Activated CD4-positive, CD25-positive, alpha-beta regulatory T cell treated with anti-CD3 and anti-CD28 coated beads, Interleukin-2, amount 50 U/mL, for 72 hours (primary cell): ENCODE data around the gene YAF2.
"Not testable (repeated sequence)": the region's sequence is repeated elsewhere in the genome, so short reads cannot be mapped to it uniquely, and the experiment has no call there.

Source experiments
- DNase-seq: peaks from one replicate; pipeline ENCODE4 v3.0.0; 2021

YAF2 gene

DNA sequence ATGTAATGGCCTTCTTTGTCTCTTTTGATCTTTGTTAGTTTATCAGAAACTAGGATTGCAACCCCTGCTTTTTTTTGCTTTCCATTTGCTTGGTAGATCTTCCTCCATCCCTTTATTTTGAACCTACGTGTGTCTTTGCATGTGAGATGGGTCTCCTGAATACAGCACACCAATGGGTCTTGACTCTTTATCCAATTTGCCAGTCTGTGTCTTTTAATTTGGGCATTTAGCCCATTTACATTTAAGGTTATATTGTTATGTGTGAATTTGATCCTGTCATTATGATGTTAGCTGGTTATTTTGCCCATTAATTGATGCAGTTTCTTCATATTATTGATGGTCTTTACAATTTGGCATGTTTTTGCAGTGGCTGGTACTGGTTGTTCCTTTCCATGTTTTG lies 14.6 kb upstream of the YAF2 start:
- not testable (repeated sequence) for DNase-seq

DNA sequence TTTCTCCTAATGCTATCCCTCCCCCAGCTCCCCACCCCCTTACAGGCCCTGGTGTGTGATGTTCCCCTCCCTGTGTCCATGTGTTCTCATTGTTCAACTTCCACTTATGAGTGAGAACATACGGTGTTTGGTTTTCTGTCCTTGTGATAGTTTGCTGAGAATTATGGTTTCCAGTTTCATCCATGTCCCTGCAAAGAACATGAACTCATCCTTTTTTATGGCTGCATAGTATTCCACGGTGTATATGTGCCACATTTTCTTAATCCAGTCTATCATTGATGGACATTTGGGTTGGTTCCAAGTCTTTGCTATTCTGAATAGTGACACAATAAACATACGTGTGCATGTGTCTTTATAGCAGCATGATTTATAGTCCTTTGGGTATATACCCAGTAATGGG lies 11.0 kb upstream of the YAF2 start:
- DNase-seq, result not testable (repeated sequence)

DNA sequence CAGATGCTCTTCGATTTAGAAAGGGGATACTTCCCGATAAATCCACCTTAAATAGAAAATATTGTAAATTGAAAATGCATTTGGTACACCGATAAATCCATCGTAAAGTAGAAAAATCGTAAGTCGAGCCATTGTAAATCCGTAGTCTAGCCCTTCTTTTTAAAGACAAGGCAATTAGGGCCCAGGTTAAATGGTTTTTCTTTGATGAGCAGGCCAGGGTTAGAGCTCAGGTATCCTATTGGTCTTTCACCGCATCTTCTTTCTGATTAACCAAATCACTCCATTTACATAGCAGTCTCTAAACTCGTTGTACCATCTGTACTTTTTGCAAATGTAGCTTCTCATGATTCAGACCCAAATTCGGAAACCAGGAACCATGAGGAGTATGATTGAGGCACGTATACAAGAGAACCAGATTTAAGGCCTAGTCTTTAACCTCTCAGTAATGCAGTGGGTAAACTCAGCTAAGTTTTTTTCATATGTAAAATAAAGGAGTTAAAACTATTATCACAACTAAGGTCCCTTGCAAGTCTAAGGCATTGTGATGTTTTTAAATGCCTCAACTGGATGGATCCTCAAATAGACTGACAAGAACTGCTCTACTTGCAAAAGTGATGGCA lies 2.2 kb upstream of the YAF2 start:
- DNase-seq, result no peak

DNA sequence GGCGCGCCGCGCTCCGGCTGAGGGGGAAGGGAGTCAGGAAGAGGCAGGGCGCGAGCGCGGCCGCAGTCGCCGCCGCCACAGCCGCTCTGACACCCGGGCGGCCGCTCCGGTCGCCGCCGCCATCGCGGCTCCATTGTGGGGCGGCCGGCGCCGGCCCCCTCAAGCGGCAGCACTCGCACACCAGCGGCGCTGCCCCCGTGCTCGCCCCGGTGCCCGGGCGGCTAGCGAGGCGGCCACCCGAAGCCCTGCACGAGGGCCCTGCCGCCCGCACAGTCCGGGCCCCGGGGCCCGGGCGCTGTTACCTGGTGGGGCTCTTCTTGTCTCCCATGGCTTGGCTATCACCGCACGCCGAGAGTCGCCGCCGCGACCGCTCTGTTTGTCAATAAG lies 202 bp downstream of the YAF2 start:
- no peak for DNase-seq

DNA sequence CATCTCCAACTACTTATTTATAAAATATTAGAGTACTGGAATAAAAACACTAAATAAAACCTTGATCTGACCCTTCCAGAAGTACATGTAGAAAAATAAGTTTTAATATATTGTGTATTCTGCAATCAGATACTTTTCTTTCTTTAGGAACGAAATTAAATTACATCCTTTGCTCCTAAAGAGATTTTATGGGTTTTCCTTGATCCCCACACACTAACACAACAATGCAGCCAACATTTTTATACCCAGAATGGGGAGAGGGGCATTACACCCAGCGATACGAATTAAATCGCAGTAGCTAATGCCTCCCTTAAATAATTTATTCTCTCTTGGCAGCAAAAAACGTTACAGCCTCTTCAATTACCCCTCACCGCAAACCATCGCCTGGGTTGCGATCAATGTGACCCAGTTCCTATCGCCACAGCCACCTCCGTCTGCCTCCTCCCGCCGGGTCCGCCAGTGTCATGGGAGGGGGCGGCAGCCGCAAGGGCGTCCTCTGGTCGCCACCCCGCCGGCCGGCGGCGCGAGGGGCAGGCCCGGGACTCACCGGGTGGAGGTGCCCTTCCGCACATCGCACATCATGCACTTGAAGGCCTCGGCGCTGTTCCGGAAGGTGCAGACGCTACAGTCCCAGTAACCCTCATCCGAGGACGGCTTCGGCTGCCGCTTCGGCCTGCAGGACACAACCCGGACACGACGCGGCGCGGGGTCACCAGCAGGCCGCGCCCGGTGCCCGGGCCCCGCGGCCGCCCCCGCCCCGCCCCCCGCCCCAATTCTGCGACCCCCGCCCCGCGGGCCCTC lies 796 bp downstream of the YAF2 start:
- peak; percentile 77 for DNase-seq

DNA sequence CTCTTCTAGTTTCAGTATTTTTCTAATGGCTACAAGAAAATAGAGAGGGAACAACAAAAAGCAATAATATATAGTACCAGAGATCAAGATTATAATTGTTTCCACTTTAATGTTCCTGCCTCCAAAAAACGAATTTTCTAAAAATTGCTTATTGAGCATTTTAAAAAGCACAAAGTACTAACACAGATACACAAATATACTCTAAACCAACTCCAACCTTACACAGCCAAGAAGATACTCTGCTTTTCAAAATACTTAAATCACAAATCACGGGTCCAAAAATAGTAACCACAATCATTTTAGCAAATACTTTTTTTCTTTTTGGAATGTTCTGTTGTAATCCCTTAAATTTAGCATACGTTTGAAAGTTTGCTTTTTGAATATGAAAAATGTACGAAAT lies 2.0 kb downstream of the YAF2 start:
- no peak for DNase-seq

DNA sequence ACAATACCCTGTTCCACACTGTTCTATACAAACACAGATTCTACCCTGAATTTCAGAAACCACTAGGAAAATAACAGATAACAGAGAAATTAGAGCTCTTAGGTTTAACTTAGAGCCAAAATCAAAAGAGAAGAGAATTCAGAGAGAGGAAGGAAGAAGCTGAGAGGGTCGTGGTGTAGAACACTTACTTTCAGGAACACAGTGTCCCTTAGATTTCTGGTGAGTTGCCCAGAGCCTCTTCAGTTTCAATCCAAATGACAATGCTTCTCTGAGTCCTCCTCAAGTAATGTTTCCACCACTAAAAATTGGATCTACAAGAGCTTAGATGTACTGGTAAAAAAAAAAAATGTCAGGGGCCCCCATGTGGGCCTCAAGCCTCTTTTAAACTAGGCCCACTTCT lies 2.6 kb downstream of the YAF2 start:
- DNase-seq, result no peak

DNA sequence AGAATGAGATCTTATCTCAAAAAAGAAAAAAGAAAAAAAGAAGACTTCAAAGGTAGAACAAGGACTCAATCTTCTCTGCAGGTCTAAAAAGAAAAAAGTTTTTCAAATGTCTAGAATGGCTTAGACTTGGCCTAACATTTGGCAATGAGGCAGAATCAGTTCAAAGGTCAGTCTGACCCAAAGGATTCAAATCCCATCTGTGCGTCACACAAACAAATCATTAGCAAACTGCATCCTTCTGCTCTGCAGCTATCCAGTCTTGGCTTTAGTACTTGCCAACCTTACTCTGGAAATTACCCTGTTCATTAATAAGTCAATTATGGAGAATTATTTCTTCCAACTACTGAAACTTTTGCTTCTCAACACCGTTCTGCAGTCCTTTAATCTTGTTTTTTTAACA lies 3.1 kb downstream of the YAF2 start:
- DNase-seq, result no peak

DNA sequence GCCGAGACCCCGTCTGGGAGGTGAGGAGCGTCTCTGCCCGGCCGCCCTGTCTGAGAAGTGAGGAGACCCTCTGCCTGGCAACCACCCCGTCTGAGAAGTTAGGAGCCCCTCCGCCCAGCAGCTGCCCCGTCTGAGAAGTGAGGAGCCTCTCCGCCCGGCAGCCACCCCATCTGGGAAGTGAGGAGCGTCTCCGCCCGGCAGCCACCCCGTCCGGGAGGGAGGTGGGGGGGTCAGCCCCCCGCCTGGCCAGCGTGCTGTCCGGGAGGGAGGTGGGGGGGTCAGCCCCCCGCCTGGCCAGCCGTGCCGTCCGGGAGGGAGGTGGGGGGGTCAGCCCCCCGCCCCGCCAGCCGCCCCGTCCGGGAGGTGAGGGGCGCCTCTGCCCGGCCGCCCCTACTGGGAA lies 10.5 kb downstream of the YAF2 start:
- DNase-seq, result not testable (repeated sequence)

DNA sequence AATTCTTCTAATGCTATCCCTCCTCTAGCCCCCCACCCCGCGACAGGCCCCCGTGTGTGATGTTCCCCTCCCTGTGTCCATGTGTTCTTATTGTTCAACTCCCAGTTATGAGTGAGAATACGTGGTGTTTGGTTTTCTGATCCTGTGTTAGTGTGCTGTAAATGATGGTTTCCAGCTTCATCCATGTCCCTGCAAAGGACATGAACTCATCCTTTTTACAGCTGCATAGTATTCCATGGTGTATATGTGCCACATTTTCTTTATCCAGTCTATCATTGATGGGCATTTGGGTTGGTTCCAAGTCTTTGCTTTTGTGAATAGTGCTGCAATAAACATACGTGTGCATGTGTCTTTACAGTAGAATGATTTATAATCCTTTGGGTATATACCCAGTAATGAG lies 13.5 kb downstream of the YAF2 start:
- DNase-seq, result not testable (repeated sequence)

DNA sequence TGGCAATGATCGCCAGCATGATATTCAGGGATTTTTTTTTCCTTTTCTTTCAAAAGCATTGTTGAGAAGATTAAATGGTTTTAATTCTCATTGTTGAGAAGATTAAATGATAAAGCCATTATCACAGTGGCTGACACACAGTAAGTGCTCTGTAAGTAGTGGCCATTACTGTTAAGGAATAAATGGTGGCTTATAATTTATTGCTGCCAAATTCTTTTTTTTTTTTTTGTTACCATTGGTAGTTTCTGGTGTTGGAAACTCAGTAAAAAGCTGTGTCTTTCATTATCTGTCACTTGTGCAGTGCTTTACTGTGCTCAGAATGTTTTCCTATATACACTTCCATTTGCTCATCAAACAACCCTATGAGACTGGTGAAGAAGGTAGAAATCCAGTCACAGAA lies 15.3 kb downstream of the YAF2 start:
- DNase-seq, result no peak

DNA sequence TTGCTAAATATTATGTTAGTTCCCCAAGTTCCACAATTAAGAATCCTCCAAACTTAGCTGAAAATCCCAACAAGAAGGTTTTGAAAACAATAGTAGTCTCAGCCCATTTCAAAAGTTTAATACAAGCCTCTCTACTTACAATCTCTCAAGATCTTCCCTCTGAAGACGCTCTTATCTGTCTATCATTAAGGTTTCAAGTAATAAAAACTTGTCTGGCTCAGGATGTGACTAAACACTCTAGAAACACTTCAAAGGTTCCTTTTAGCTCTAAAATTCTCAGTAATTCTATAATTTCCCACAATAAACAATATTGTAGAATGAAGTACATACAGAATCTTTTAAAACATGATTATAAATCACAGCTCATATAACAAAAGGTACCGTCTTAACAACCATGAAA lies 16.3 kb downstream of the YAF2 start:
- DNase-seq, result no peak

DNA sequence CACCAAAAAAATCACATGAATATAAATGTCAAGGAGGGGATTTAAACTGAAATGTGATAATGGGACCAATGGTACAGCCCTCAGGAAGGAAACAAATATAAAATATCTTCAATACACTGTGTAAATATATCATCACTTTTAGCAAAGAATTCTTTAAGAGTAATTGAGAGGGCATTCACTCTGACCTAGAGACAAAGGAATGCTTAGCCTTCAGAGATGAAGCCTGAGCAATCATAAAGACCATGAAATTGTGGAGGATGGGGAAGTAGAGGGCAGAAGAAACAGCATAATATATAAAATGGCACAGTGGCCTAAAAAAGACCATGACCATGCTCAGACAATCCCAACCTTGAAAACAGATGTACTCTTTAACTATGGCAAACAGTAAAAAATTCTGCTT lies 20.4 kb downstream of the YAF2 start:
- DNase-seq, result no peak

DNA sequence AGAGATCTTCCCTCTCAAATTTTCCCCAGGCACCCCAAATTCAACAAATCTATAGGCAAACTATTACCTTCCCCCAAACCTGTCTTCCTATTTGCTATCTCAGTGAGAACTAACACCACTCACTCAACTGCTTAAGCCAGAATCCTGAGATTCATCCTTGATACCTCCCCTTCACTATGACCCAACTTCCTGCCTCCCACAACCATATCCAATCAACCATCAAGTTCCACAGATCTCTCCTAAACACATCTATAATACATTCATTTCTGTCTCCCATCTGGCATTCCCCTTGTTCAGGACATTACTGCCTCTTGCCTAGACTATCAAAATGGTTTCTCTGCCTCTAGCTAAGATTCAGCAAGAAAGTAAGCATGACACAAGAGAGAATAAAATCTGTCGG lies 21.3 kb downstream of the YAF2 start:
- DNase-seq, result no peak

DNA sequence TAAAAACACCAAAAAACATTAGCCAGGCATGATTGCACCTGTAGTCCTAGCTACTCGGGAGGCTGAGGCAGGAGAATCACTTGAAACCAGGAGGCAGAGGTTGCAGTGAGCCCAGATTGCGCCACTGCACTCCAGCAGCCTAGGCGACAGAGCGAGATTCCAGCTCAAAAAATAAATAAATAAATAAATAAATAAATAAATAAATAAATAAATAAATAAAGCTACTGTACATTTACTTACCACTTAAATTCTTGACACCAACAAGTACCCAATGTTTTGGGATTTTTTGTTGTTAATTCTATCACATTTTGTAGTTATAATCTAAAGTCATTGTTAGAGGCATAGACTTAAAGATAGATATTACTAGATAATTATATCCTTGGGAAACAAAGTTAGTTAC lies 22.3 kb downstream of the YAF2 start:
- DNase-seq, result not testable (repeated sequence)

DNA sequence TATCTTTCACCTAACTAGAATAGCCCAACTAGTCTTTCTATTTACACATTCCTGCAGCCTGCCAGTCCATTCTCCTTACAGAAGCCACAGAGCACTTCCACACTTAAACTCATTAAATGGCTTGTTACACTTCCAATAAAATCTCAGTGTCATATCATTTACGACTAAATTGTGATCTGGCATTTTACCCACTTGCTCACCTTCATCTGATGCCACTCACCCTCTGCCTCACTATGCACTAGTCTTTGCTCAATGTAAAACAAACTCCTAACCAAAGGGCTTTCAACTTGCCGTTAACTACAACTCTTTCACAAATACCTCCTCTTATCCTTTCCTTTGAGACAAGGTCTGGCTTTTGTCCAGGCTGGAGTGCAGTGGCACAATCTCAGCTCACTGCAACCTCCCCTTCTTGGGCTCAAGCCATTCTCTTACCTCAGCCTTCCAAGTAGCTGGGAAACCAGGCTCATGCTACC lies 24.1 kb downstream of the YAF2 start:
- no peak for DNase-seq

DNA sequence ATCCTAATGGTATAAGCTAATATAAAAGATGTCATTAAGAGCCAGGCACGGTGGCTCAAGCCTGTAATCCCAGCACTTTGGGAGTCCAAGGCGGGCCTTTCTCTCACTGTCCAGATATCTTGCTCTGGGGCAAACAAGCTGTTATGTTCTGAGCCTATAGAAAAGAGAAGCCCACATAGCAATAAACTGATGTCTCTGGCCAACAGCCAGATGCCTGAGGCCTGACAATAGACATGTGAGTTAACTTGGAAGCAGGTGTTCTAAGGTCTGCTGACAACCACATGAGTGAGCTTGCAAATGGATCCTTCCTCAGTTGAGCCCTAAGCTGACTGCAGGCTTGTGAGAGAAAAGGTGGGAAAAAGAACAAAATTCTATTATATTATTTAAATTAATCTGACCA lies 25.0 kb downstream of the YAF2 start:
- DNase-seq, result no peak

DNA sequence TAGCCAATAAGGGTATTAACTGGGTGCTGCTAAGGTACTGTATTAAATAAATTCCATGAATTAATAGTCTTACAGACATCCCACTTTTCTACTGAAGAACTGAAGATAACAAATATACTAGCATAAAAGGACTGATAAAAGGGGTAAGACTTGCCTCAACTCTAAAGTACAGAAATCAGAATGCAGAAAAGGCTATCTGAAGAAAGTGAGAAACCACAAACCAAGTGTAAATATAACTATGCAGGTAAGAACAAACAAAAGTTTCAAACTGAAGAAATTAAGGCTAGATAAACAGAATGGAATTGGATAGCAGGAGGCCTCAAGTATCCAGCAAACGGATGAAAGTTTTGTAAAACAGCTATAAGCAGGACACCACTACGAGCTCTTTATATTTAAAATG lies 29.5 kb downstream of the YAF2 start:
- no peak for DNase-seq

DNA sequence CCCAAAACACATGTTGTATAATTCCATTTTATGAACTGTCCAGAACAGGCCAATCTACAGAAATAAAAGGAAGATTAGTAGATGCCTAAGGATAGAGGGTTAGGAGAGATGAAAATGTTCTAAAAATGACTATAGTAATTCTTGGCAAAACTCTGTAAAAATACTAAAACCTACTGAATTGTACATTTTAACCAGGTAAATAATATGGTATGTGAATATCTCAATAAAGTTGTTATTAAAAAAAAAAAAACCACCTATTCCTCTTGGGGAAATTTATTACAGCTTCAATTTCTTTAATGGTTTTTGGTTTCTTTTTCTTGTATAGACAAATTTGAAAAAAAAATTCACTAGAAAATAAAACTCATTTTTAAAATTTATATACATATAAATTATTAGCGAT lies 33.2 kb downstream of the YAF2 start:
- DNase-seq, result no peak

DNA sequence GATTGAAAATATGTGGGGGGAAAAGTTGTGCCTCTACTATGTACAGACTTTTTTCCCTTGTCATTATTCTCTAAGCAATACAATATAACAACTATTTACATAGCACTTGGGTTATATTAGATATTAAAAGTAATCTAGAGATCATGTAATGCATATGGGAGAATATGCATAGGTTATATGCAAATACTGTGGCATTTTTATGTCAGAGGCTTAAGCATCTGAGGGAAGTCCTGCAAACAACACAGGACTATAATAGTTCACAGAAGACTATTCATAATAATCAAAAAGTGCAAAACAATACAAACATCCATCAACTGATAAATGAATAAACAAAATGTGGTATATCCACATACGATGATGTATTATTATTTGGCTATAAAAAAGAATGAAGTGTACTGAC lies 33.7 kb downstream of the YAF2 start:
- no peak for DNase-seq

DNA sequence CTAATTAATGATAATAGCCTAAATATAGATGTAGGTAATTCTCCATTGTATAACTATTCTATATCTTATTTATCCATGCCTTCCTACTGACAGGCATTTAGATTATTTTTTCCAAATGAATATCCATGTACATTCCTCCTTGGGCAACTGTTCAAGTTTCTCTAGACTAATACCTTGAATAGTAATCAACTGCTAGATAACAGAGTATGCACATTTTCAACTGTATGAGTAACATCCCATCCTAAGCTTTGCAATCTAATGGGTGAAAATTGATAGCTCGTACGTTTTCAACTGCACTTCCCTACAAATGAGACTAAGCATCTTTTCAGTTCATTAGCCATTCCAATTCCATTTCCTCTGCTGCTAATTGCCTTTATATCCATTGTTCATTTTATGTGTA lies 37.0 kb downstream of the YAF2 start:
- no peak for DNase-seq

DNA sequence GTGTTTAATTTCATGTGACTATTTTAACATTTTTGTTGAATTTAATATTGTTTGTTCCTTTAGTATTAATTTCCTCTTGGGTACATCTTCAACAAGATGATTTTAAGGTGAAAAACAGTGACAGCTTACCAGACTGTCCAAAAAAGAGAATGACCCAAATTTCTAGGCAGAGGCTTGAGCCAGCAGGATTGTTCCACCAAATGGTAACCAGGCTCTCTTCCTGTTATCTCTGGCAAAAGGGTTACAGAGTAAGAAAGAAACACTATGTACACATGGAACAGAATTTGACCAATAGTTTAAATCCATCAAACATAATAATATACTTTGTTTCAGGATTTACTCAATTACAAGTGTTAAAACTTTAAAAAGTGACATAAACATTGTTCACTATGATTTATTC lies 39.0 kb downstream of the YAF2 start:
- no peak for DNase-seq

DNA sequence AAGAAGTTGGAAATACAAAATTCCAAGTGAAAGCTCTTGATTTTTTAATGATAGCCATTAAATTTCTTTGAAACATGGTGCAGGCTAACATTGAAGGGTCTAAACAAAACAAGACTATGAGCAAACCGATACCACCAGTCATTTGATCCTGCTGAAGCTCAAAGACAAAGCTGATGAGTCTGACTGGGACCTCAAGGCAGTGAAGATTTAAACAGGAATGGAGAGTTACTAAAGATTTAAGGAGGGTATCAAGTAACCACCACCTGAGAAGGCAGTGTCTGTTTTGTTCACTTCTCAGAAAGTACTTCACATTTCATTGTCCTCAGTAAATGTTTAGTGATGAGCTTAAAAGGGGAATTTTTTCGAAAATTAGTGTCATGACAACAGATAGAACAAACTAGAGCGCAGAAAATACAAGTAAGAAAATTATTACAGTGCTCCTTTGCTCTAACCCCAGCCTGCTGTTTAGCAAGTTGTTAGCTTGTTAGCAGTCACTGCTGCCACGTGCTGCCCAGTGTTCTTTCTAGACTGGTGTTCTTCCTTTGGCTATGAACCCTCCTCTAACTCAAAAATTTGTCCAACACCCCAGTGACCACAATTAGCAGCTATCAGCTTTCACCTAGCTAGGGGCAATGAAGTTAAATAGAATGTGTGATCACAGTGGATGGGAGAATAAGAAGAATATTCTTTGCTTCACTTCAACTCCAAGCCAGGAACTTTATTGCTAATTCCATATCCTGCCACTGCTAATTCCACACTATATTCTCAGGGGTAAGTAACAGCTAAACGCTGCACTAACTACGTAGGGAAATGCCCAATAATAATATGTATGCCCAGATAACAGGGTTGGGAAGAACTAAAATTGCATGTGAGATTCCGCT lies 41.1 kb downstream of the YAF2 start:
- no peak for DNase-seq

DNA sequence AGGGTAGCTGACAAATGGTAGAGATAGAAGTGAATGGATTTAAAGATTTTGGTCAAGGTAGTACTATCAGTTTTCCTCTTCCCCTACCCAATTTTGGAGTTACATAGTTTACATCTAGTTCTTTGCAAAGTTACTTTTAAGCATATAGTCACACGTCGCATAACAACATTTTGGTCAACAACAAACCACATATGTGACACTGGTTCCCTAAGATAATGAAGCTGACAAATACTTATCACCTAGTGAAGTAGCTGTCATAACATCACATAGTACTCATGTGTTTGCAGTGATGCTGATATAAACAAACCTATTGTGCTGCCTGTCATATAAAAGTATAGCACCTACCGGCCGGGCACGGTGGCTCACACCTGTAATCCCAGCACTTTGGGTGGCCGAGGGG lies 45.4 kb downstream of the YAF2 start:
- DNase-seq, result no peak
